ENCODE data around the gene RFESD.
"Not testable (repeated sequence)": the region's sequence is repeated elsewhere in the genome, so short reads cannot be mapped to it uniquely, and the experiment has no call there.

The RFESD gene

DNA sequence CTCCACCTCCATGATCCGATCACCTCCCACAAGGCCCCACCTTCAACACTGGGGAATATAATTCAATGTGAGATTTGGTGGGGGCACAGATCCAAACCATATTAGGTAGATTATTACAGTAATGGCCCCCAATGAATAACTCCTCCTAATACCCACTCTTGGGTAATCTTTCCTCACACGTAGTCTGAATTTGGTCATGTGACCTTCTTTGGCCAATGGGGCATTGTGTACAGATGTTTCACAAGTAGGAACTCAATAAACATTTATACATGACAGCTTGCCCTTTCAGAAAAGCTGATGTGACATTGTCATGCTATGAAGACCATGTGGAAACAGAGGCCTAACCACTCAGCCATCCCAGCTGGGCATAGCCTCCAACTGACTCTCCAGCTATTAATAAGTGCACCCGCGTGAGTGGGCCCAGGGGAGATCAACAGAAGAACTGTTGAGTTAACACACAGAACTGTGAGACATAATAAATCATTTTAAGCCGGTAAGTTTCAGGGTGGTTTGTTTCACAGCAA is 16.1 kb upstream of the RFESD start:
- no peak for DNase-seq

DNA sequence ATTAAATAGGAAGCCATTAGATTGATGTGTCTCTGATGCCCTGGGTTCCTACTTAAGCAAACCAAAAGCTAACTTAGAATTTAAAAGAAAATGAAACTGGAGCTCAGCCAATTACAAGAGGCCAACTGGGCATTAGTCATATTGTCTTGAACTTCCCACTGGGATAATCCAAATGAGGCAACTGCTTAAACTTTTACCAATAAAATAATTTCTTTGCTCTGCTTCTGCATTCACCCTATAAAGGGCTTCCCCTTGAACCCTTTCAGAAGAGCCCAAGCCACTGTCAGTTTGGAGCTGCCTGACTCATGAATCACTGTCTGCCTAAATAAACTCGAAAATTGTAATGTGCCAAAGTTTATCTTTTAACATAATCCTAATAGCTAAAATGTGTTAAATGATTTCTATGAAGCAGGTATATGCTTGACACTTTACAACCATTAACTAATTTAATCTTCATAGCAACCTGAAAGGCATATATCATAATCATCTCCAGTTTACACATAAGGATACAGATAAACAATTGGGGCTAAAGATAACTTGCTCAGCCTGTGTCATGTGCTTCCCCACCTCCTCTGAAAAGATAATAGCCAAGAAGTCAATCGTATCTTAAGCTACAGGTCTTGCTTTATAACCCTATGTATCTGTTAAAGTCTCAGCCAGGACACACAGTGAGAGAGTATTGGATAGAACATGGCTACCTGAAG is 15.2 kb upstream of the RFESD start:
- no peak for DNase-seq

DNA sequence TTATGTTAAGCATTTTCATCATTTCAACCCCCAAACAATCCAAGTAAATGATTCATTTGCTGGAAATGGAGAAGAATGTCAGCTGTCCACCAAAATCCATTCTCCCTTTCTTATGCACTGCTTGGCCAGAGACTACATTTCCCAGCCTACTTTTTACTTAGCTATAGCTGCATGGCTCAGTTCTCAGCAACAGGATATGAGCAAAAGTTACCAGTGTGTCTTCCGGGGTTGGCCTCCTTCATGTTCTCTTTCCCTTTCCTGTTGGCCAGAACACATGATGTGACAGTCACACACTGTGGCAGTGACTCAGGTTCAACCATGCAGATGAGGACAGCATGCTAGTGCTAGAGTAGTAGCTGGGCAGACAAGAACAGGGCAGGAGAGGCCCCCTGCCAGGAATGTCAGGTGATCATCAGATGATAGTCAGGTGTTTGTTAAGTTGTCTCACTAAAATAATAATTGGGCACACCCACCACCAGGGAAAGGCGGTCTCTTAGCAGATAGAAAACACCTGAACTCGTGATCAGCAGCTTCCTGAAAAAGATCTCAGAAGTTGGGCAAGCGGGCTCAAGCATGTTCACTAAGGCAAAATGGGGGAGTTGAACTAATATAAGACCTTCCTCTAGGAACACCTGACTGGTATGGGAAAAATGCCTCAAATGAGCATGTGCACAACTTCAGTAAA is 14.4 kb upstream of the RFESD start:
- DNase-seq, result no peak

DNA sequence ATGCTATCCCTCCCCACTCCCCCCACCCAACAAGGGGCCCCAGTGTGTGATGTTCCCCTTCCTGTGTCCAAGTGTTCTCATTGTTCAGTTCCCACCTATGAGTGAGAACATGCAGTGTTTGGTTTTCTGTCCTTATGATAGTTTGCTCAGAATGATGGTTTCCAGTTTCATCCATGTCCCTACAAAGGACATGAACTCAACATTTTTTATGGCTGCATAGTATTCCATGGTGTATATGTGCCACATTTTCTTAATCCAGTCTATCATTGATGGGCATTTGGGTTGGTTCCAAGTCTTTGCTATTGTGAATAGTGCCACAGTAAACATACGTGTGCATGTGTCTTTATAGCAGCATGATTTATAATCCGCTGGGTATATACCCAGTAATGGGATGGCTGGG is 13.6 kb upstream of the RFESD start:
- DNase-seq, result not testable (repeated sequence)

DNA sequence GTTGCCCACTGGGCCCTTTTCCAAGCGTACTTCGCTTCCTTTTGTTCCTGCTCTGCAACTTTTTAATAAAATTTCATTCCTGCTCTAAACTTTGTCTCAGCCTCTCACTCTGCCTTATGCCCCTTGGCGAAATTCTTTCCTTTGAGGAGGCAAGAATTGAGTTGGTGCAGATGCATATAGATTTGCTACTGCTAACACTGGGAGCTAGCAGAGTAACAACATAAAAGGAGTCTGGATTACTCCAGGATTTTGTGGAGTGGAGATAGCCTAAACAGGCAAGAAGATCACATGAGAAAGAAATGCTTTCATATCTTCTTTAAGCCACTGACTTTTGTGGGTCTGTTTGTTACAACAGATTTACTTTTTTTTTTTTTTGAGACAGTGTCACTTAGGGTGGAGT is 12.9 kb upstream of the RFESD start:
- DNase-seq, result no peak

DNA sequence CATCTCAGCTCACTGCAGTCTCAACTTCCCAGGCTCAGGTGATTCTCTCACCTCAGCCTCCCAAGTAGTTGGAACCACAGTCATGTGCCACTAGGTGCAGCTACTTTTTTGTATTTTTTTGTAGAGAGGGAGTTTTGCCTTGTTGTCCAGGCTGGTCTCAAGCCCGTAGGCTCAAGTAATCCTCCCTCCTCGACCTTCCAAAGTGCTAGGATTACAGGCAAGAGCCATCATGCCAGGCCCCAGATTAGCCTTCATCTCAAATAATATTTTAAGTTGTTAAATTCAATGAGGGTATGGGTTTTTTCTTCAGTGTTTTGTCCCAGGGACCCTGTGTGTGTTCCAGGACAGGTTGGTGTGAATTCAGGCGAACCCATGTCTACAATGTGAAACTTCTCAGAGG is 12.5 kb upstream of the RFESD start:
- DNase-seq, result no peak

DNA sequence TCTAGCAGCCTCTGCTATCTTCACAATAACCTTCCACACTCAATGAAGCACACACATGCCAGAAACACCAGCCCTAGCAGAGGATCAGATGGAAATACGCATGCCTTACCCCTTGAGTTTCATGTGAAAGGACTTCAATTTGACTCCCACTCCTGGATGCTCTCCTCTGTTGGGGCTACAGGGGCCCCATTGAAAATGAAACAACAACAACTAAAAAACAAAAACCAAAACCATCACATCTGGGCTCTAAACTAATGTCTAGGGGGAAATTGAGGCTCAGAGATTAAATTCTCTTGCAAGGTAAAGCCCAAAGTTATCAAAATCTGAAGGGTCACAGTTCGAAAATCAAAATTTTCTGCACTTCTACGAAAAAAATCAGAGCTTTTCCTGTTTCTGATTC is 7.9 kb upstream of the RFESD start:
- no peak for DNase-seq

DNA sequence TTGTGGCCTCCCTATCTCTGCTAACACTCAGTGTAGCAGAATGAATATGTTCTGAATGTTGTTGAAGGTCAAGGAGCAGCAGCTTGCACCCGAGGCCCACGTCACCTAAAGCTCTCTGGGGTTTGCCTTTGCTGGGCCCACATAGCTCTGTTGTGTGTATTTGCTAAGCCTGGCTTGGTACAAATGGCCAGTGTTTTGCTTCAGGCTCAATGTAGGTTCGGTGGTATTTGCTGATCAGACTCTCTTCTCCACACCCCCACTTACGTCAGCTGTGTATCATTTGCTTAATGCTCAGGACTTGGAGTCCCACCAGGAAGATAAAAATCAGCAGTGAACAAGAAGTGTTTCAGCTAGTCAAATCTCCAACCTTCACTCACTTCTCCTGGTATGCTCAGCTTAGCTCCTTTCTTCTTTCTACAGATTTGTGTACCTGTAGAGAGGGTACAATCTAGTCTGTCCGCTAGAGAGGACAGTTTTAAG is 4.8 kb upstream of the RFESD start:
- no peak for DNase-seq

DNA sequence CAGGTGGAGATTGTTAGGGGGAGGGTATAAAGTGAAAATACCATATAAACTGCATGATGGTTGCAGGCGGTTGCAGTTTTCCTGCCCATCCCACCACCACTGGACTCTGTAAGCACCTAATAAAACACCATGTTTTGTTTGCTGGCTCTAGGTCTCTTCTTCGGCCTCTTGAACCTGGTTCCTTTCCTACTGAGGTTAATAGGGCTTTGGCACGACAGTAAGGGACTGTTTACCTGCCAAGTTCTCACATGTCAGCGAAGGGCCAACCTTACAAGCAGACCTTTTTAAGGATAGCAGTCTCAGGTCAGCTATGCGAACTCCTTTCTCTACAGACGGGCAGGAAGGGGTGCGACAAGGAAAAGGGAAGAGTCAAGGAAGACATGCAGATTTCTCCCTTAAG is 3.4 kb upstream of the RFESD start:
- DNase-seq, result no peak

DNA sequence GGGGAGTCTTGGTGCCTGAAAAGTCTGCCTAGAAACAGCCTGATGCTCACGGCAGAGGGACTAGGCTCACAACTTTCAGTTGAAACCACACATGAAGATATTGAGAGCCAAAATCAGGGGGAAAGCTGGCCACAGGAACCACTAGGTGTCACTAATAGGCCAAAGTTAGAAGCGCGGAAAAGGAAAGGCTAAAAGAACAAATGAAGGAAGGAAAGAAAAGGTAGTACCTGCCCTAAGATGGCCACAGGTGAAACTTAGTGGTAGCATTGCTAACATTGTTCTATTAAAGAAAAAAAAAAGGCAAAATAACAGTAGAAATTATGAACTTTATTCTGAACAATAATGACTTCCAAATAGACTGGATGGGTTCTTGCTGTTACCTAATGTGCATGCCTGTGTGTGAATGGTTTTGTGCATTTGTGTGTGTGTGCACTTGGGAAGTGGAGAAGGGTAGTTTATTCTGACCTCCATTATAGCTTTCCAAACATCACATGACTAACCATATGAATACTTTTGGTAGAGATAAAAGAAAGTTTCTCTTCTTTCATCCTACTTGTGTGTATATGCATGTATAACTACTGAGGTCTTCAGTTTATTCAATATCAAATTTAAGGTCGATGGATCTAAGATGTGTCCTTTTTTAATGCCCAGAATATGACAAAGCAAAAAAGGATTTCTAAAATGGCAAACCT is 2.1 kb upstream of the RFESD start:
- DNase-seq, result peak; percentile 59

DNA sequence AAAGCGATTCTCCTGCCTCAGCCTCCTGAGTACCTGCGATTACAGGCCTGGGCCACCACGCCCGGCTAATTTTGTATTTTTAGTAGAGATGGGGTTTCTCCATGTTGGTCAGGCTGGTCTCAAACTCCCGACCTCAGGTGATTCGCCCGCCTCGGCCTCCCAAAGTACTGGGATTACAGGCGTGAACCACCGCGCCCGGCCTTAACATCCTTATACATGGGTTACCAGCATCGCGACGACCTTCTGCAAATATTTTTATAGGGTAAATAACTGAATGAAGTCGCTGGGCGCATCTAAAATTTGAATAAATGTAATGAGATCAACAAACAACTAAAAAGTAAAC is 380 bp upstream of the RFESD start:
- DNase-seq, result not testable (repeated sequence)

DNA sequence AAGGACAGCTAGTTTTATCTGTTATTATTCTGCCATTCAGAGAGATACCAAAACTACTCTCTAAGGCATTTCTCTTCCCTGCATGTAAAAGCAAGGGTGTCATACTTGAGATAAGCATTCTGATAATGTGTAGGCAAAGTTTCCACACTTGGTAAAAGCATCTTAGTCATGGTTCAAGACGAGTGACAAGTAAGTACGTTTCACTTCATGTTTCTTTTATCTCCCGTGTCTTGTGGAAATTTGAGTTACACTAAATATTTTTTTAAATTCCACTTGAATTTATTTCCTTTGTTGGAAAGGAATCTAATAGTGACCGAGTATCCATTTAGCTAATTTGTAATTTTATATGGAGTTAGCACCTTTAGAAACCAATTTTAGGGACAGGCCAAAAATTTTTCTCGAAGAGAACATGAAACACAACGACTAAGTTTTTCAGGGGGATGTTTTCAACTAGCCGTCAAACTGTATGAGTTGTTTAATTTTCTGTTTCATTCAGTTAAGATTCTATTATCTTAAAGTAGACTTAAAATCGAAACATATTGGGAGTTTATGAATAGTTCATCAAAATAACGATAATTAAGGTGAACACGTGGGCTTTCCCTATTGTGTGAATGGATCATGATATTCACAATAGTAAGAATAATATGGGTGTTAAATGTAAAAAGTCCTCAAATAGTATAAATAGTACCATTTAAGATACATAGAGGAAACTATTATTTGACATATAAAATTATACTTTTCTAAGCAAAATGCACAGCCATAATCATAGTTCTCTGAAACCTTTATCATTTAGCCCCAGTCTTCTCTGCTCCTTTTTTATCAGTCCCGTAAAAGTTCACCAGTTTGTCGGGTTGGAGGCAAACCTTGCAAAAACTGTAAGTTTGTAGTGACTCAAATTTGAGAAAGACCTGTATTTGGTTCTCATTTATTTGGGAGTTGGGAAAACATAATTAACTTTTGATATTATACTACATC is 1.6 kb downstream of the RFESD start:
- DNase-seq, result no peak

DNA sequence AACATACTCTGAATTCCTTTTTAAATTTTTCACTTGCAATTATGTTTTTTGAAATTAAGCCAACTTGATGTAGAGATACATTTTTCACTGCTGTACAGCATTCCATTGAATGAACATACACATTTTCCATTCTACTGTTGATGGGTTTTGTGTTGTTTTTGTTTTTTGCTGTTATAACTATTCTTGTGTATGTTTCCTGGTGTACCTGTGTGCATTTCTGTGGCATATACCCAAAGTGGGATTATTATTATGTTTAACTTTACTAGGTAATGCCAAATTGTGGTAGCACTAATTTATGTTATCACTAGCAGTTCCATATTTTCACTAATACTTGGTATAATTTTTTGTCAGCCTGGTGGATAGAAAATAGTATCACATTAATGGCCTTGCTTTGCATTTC is 2.7 kb downstream of the RFESD start:
- no peak for DNase-seq

DNA sequence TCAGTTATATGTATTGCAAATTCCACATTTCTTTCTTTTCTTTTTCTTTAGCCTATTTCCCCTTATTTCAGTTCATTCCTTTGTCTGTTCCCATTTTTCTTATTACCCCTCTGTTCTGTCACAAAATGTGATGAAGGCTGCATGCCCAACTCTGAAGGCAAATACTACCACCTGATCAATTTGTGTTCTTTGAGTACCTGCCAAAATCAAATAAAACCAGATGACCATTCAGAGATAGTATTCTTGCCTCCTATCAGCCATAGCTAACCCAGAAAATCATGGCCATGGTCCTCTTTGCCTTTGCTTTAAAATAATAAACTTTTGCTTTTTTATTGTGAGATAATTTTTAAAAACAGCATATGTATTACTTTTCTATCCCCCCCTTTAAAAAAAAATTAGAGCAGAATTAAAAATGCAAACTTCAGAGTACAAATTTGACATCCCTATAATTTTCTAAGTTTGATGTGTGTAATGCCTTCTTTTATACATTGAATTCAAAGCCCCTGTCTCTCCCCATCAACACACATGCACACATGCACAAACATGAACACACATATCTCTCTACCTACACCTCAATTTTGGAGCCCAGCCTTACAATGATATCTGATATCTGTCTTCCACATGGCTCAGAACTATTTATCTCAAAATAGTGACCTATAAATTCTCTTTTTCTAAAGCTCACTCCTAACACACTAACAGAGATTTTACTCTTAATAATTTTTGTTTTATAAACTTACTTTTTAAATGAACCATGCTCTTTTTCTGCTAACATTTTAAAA is 3.5 kb downstream of the RFESD start:
- no peak for DNase-seq

DNA sequence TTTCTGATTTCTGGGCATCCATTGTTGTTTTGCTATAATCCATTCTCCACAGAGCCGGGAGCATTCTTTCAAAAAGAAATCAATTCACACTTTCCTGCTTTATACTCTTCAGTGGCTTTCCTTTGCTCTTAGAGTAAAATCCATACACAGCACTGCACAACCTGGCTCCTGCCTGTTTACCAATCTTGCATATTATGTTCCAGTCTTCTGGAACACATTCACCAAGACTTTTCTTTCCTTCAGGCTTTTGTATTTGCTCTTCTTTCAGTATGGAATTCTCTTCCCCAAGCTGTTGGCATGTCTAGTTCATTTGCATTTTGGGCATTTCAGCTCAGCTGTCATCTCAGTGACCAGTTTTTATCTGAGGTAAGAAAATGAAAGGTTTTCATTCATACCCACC is 6.3 kb downstream of the RFESD start:
- no peak for DNase-seq

DNA sequence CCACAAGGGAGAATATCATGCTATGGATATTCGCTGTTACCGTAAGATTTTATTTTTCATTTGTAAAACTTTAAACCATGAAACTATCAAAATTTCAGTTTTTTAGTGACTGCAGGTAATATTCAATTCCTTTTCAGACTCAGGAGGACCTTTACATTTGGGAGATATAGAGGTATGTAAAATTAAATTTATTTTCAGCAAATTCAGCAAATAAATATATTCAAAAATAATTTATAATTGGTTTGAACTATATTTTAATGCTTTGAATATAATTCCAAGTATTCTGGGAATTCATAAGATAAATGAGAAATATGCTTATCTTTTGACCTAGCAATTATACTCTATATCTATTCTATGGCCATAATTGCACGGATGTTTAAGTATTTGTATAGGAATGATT is 7.6 kb downstream of the RFESD start:
- DNase-seq, result no peak

DNA sequence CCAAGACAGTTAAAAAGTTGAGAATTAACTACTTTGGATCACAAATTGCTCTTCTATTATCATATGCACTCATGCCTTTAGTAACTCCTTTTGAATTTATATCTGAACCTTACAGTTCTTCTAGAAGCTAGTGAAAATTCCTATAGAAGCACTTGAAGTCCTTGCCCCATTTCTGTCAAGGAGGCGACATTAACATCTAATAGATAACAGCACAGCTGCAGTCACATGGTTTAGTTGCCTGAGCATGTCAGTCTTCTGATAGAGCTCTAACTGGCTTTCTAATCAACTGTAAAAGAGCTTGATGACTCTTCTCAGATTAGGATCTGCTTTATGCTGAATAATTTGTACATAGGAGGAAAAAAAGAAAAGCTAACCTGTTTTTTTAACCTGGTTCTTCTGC is 9.0 kb downstream of the RFESD start:
- DNase-seq, result no peak

DNA sequence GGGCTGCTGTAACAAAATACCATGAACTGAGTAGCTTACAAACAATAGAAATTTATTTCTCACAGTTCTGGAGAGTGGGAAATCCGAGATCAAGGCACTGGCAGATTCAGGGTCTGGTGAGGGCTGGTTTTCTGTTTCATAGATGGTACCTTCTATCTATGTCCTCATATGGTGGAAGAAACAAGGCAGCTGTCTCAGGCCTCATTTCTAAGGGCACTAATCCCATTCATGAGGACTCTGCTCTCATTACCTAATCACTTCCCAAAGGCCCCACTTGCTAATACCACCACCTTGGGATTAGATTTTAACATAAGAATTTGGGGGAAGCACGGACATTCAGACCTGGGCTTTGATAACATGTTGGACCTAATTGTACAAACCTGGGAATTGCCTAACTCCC is 13.5 kb downstream of the RFESD start:
- peak; percentile 75 for DNase-seq

DNA sequence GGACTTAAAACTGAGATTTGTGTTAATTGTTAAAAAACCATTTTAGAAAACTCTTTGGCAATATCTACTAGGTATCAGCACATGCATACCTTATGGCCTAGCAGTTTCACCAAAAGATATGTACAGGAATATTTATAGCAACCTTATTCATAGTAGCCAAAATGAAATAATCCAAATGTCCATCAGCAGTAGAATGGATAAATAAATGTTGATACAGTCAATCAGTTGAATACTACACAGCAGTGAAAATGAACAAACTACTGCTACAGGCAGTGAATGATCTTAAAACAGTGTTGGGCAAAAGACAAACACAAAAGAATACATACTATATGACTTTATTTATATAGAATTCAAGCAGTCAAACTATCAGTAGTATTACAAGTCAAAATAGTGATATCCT is 16.4 kb downstream of the RFESD start:
- no peak for DNase-seq

DNA sequence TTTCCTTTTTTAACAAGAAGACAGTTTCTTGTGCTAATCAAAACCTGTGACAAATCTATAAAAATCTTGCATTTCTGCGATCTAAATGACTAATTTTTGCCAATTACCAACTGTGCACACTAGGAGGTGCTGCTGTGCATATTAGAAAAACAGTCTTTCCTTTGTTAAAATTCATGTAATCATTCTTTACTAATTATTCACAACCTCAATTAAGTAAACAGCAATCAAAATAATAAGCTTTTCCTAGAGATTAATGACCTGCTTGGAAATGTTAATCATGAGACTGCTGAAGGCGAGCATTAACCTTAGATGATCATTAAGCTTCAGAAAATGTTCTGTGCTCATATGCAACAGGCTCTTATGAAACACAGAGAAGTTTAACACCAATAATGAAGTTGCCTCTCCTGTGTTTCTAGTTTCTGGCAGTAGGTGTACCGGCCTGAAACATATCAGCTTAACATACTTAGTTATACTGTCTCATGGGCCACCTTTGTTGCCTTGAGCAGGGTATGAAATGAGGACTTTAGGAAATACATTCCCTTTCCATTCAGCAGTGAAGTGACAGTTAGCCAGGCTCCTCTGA is 17.7 kb downstream of the RFESD start:
- DNase-seq, result peak; percentile 29

DNA sequence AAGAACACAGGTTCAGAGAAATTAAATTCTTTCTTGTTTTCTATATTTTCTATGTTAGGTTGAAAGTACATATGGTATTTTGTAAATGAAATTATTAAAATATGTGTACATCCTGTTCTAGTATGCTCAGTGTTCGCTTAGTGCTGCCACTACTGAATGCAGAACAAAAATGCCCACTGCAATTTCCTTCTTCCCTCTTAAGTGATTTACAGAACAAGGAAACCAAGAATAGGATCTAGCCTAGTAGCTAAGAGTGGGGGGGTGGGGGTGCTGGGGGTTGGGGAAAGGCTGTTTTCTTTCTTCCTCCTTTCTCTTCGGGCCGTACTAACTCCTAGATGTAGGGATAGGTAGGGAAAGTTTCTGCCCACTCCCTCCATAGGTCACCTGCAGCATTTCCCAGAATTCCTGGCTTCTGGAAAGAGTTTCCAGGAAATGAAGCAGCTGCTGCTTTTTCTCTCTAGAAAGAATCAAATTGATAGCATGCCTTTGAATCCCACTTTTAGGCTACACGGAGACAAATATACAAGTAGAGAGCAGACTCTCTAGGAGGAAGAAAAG is 20.6 kb downstream of the RFESD start:
- DNase-seq, result no peak
